Adipose tissue (tissue), 3 donors: Measurements from ENCODE around the gene DRP2. TPM values are rescaled to one million over a fixed set of nuclear protein-coding genes. Genes with fewer than 3 reads are reported as not detected.
"Not testable (repeated sequence)": the region's sequence is repeated elsewhere in the genome, so short reads cannot be mapped to it uniquely, and the experiment has no call there.

ENCODE experiments used
- H3K27ac ChIP-seq: one replicate; pipeline ENCODE4 v1.5.1; 2013; ENCODE audit warnings: low read depth, low read length
- WGBS, 3 donors: extraction: QIAGEN DNeasy Blood & Tissue Kit; methylation state at CpG; one replicate each; pipeline ENCODE4 v1.1.7; 2013; 5-methylcytosine and 5-hydroxymethylcytosine counted together
- polyA plus RNA-seq, 3 donors: library from polyadenylated mRNA; stranded (reverse); fragments of 200-250 nt; gene quantifications; one replicate each; pipeline ENCODE4 v1.2.3, GENCODE V29; 2013
- donor health status: healthy with polysubstance abuse.
- donor health status: Bipolar disorder and iron deficiency.
- donor health status: healthy.

DRP2 gene
- polyA plus RNA-seq, 3 donors, result 0.01 TPM; not detected in 2

DNA sequence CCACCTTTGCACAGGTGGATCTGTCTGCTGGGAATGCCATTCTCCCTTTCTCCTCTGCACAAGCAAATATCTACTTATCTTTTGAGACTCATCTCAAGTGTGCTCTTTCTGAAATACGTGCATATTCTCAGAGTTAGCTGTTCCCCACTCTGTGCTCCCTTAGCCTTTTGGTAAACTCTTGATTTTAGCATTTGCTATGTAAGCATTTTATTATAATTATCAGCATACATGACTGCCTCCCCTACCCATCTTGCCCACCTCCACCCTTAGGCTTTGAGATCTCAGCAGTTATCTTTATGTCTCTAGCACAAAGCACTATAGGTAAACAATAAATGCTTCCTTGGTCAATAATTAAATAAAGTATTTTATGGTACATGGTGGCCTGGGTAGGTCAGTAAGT, 11.5 kb downstream of the DRP2 start:
- 75 to 89% (median 76%) methylated on average over 1 of the region's 1 CpG for WGBS, 3 donors
- no peak overlapping the region for H3K27ac ChIP-seq

GRCh38 chrX:101232316-101232715, 12.7 kb downstream of the DRP2 start:
- WGBS, 3 donors, result 62 to 84% (median 71%) methylated on average over 4 to 5 of the region's 5 CpGs
- H3K27ac ChIP-seq, result no peak overlapping the region

DNA sequence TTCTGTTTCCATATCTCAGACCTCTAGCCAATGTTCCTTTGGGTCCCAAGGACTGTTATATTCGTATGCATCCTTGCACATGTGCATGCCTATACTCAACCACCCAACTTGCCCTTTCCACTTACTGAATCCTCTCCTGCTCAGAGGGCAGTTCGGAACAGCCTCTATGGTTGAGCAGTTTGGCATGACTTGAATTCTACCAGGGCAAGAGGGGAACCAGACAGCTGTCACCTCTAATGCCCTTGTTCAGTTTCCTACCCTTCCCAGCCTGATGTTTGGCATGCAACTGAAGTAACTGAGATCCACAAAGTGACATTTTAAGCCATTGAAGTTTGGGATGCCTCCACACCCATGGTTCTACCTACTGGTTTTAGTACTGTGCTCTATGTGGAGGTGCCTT, 17.5 kb downstream of the DRP2 start:
- H3K27ac ChIP-seq, result no peak overlapping the region
- 36 to 68% (median 67%) methylated on average over 2 of the region's 2 CpGs for WGBS, 3 donors

GRCh38 chrX:101241531-101241930, 21.9 kb downstream of the DRP2 start:
- no peak overlapping the region for H3K27ac ChIP-seq
- 80 to 97% (median 93%) methylated on average over 9 of the region's 9 CpGs for WGBS, 3 donors

- 45 to 75% (median 62%) methylated on average over 2 of the region's 2 CpGs for WGBS, 3 donors
- no peak overlapping the region for H3K27ac ChIP-seq
Measured at GRCh38 chrX:101252634-101253033, 33.0 kb downstream of the DRP2 start.

- H3K27ac ChIP-seq, result no peak overlapping the region
- WGBS, 3 donors, result 71 to 80% (median 80%) methylated on average over 4 of the region's 4 CpGs
Measured at GRCh38 chrX:101257448-101258258, 38.1 kb downstream of the DRP2 start.

- 83 to 93% (median 91%) methylated on average over 10 to 11 of the region's 11 CpGs for WGBS, 3 donors
- no peak overlapping the region for H3K27ac ChIP-seq
Measured at GRCh38 chrX:101258259-101258581, 38.6 kb downstream of the DRP2 start.

DNA sequence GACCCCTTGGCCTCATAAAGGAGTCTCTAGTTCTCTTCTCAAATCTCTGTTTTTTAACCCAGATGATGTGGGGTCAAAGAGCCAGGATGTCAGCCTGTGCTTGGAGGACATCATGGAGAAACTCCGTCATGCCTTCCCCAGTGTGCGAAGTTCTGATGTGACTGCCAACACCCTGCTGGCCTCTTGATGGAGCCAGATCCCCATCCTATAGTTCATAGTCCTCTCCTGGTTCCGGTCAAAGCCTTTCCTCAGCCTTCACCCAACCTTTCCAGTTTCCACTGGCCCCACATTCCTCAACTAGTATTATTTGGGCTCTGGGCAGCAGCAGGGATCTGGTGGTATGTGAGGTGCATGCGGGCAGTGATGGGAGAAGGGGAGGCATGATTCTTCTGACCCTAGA, 40.8 kb downstream of the DRP2 start:
- 67 to 85% (median 83%) methylated on average over 3 to 4 of the region's 4 CpGs for WGBS, 3 donors

GRCh38 chrX:101262590-101262989, 43.0 kb downstream of the DRP2 start:
- 79 to 94% (median 86%) methylated on average over 3 to 4 of the region's 4 CpGs for whole genome bisulfite sequencing, 3 donors
- no peak overlapping the region for H3K27ac ChIP-seq

More for the DNA sequence above, 40.8 kb downstream of the DRP2 start:
- H3K27ac ChIP-seq, result no peak overlapping the region

- WGBS, 3 donors, result 49 to 84% (median 56%) methylated on average over 2 of the region's 2 CpGs
- H3K27ac ChIP-seq, result no peak overlapping the region
Measured at GRCh38 chrX:101263766-101264165, 44.2 kb downstream of the DRP2 start.

DNA sequence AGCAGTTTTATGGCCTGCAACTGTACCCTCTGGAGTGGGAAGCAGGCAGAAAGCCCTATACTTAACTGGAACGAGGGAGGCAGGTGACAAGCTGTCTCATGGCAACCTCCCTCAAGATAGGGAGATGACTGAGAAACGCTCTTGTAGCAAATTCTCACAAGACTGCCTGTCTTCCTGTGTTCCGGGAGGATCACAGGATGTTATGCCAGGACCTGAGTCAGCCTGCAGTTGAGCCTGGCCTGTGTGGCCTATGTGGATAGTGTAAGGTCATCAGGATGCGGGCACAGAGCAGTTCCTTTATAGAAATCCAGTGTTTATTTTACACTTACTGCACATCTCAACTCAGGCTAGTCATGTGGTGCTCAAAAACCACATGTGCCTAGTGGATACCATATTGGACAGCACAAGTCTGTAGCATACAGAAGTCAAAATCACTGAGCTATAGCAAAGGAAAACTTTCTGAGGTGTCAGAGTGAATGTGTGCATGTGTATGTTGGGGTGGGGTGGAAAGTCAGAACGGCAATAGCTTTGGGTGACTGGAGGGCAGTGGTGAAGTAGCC, 46.4 kb downstream of the DRP2 start:
- 67 to 75% (median 70%) methylated on average over 5 of the region's 5 CpGs for WGBS, 3 donors
- no peak overlapping the region for H3K27ac ChIP-seq

- H3K27ac ChIP-seq, result no peak overlapping the region
- WGBS, 3 donors, result 85 to 96% (median 89%) methylated on average over 6 of the region's 6 CpGs
Measured at GRCh38 chrX:101274198-101274597, 54.6 kb downstream of the DRP2 start.

- WGBS, 3 donors, result 72 to 87% (median 78%) methylated on average over 2 of the region's 2 CpGs
- H3K27ac ChIP-seq, result no peak overlapping the region
Measured at GRCh38 chrX:101276238-101276637, 56.7 kb downstream of the DRP2 start.

GRCh38 chrX:101287402-101287801, 67.8 kb downstream of the DRP2 start:
- 3 to 12% (median 5%) methylated on average over 2 of the region's 2 CpGs for WGBS, 3 donors
- H3K27ac ChIP-seq, result no peak overlapping the region

GRCh38 chrX:101290957-101291603, 71.5 kb downstream of the DRP2 start, which contains the start of gene TAF7L:
TAF7L (minus strand) TSS chrX:101291334; CDS start chrX:101287543, 3,791 bp downstream.
- 24 to 52% (median 26%) methylated on average over 31 to 72 of the region's 75 CpGs for WGBS, 3 donors
- no peak within 1 kb of the TSS for H3K27ac ChIP-seq

- H3K27ac ChIP-seq, result not testable (repeated sequence)
- WGBS, 3 donors, result 91 to 97% (median 92%) methylated on average over 3 of the region's 3 CpGs
Measured at GRCh38 chrX:101295603-101296002, 76.0 kb downstream of the DRP2 start.

GRCh38 chrX:101303790-101304189, 84.2 kb downstream of the DRP2 start:
- WGBS, 3 donors, result 83 to 100% (median 95%) methylated on average over 1 of the region's 1 CpG
- no peak overlapping the region for H3K27ac ChIP-seq
